Measurements from ENCODE around the gene NEUROG2. TPM values are rescaled to one million over a fixed set of nuclear protein-coding genes. Genes with fewer than 3 reads are reported as not detected.
A peak's percentile ranks its signal among the peaks of the same experiment; 100 is the strongest.
"Not testable (repeated sequence)": the region's sequence is repeated elsewhere in the genome, so short reads cannot be mapped to it uniquely, and the experiment has no call there.

NEUROG2 gene
- total and polyA plus RNA-seq, 7 donors = not detected

- H3K4me3 ChIP-seq = peak overlapping the region in 3 of 4 donors; percentile 22 to 38 (median 34)
- H3K9me3 ChIP-seq = peaks cover 0 to 5% (median 0%) of the 10 kb centered on the region in 4 donors
- peaks cover 0 to 23% (median 16%) of the 10 kb centered on the region in 4 donors for H3K4me1 ChIP-seq
- TF ChIP-seq POLR2A (IDR thresholded peaks at IDR 0.05) (no peak), CTCF (IDR thresholded peaks at IDR 0.05) (no peak), POLR2AphosphoS5 (IDR thresholded peaks at IDR 0.05) (no peak)
- H3K27me3 ChIP-seq = peaks cover 42 to 76% (median 57%) of the 10 kb centered on the region in 3 donors
- intact Hi-C loops (cut with DNase I) = no loop called here
- H3K27ac ChIP-seq = no peak overlapping the region
- 3% methylated on average over 37 of the region's 37 CpGs for WGBS, 2 donors
- no peak for DNase-seq
- no peaks in the 10 kb centered on the region for H3K36me3 ChIP-seq
Measured at GRCh38 chr4:112523008-112523721, 7.2 kb upstream of the NEUROG2 start.

- H3K4me1 ChIP-seq = peaks cover 0 to 26% (median 17%) of the 10 kb centered on the region in 4 donors
- H3K27ac ChIP-seq; H3K9me3 ChIP-seq; intact Hi-C loops (cut with DNase I); H3K4me3 ChIP-seq; DNase-seq; H3K36me3 ChIP-seq: not testable (repeated sequence)
- 12 to 19% methylated on average over 17 of the region's 17 CpGs for WGBS, 2 donors
- H3K27me3 ChIP-seq = peaks cover 49 to 83% (median 64%) of the 10 kb centered on the region in 3 donors
Measured at GRCh38 chr4:112522431-112522830, 6.5 kb upstream of the NEUROG2 start.

GRCh38 chr4:112521123-112522023 is 5.4 kb upstream of the NEUROG2 start:
- H3K27me3 ChIP-seq = peaks cover 59 to 90% (median 75%) of the 10 kb centered on the region in 3 donors
- H3K9me3 ChIP-seq = peaks cover 0 to 5% (median 0%) of the 10 kb centered on the region in 4 donors
- no peak overlapping the region for H3K27ac ChIP-seq
- TF ChIP-seq POLR2A (IDR thresholded peaks at IDR 0.05) (no peak), CTCF (IDR thresholded peaks at IDR 0.05) (no peak), POLR2AphosphoS5 (IDR thresholded peaks at IDR 0.05) (no peak), EP300 (IDR thresholded peaks at IDR 0.05) (no peak)
- no peaks in the 10 kb centered on the region for H3K36me3 ChIP-seq
- DNase-seq = no peak
- intact Hi-C loops (cut with DNase I) = no loop called here
- no peak overlapping the region for H3K4me3 ChIP-seq
- WGBS, 2 donors = 7 to 9% methylated on average over 30 of the region's 30 CpGs
- peaks cover 0 to 37% (median 27%) of the 10 kb centered on the region in 4 donors for H3K4me1 ChIP-seq

- no peak for TF ChIP-seq POLR2A (IDR thresholded peaks at IDR 0.05)
- TF ChIP-seq EP300 (IDR thresholded peaks at IDR 0.05) = no peak
- no peak for TF ChIP-seq POLR2AphosphoS5 (IDR thresholded peaks at IDR 0.05)
- Histone ChIP-seq H3K4me1 (peaks cover 0 to 44% (median 34%) of the 10 kb centered on the region in 4 donors), H3K27me3 (peaks cover 61 to 97% (median 81%) of the 10 kb centered on the region in 3 donors), H3K9me3 (peaks cover 0 to 5% (median 0%) of the 10 kb centered on the region in 4 donors), H3K27ac (no peak overlapping the region), H3K36me3 (no peaks in the 10 kb centered on the region), H3K4me3 (no peak overlapping the region)
- DNase-seq = no peak
- WGBS, 2 donors = 4 to 6% methylated on average over 25 of the region's 25 CpGs
- intact Hi-C loops (cut with DNase I) = no loop called here
Measured at GRCh38 chr4:112520598-112521122, 4.7 kb upstream of the NEUROG2 start.

GRCh38 chr4:112519689-112520597 is 4.0 kb upstream of the NEUROG2 start:
- Histone ChIP-seq H3K4me3 (no peak overlapping the region), H3K27me3 (peaks cover 67 to 100% (median 88%) of the 10 kb centered on the region in 3 donors), H3K4me1 (peaks cover 0 to 51% (median 40%) of the 10 kb centered on the region in 4 donors), H3K36me3 (no peaks in the 10 kb centered on the region), H3K9me3 (peaks cover 0 to 5% (median 0%) of the 10 kb centered on the region in 4 donors), H3K27ac (no peak overlapping the region)
- WGBS, 2 donors = 11 to 18% methylated on average over 21 of the region's 21 CpGs
- DNase-seq = no peak
- no peak for TF ChIP-seq CTCF (IDR thresholded peaks at IDR 0.05)
- no peak for TF ChIP-seq POLR2A (IDR thresholded peaks at IDR 0.05)
- TF ChIP-seq EP300 (IDR thresholded peaks at IDR 0.05) = no peak
- peak in 1 of 4 donors; percentile 24 for TF ChIP-seq POLR2AphosphoS5 (IDR thresholded peaks at IDR 0.05)
- intact Hi-C loops (cut with DNase I) = no loop called here
